GM21737 (cell line): ENCODE data around the gene INPP4B.
"Not testable (repeated sequence)": the region's sequence is repeated elsewhere in the genome, so short reads cannot be mapped to it uniquely, and the experiment has no call there.

ENCODE experiments used
- ATAC-seq: cut with Tn5 transposase; IDR thresholded peaks from one replicate; pipeline ENCODE4 v1.9.1; 2021; ENCODE audit warnings: mild to moderate bottlenecking, moderate library complexity; ENCODE audit not compliant: unreplicated experiment

The INPP4B gene

DNA sequence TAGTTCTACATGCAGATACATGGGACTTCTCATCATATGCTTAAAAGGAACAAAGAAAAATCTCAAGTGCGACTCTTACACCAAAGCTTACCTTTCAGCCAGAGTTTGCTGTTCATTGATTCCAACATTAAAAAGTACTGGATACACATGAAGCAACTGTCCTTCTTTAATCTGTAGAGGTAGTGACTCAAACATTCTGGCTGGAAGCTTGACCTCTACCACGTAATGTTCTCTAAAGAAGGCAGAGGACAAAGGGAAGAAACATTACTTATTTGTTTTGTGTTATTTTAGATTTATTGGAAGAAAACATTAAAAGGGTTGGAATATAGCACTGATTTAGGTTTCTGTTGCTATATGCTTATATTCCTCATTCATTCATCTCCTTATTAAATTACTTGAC, 733.6 kb downstream of the INPP4B start:
- ATAC-seq: no peak

DNA sequence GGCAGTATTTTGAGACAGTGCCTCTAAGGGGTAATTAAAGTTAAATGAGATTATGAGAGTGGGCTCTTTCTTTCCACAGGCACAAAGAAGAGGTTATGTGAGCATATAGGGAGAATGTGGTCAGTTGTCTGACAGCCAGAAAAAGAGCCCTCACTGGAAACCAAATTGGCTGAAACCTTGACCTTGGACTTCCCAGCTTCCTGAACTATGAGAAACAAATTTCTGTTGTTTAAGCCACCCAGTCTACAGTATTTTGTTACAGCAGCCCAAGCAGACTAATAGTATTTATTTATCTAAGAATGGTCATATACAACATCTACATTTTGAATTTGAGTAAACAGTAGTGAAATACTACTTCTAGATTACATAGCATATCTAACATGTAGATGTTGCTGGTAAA, 736.0 kb downstream of the INPP4B start:
- ATAC-seq: no peak

DNA sequence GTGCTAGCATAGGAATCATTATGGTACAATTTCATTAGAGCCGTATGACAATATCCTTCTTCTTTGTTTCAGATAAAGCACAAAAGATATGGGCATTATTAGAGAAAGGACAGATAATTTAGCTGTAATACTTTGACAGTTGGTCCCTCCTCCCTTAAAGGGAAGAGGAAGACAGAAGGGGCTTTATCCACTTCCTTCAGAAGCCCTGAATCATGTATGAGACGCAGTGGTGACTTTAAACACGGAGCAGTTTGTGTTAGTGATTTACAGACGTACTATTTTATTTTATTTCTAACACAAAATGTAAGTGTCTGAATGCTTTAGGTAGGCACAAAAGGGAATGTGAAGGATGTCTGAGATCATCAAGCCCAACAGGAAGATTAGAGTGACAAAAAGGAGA, 742.1 kb downstream of the INPP4B start:
- no peak for ATAC-seq

DNA sequence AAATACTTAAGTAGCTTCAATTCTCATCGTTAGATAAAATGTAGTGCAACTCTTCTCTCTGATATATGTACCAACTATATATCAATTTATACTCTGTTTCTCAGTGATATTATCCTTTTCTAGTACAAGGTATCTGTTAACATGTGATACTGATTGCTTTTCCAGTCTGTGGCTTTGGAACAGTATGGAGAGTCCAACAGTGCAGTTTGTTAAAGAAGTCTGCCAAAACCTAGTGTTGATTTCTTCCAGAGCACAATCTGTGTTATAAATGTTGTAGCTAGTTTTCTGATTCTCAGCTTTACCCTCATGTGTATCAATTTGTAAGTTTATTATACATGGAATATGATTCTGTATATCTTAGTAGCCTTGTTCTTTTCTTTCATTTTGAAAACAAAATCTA, 744.7 kb downstream of the INPP4B start:
- no peak for ATAC-seq

DNA sequence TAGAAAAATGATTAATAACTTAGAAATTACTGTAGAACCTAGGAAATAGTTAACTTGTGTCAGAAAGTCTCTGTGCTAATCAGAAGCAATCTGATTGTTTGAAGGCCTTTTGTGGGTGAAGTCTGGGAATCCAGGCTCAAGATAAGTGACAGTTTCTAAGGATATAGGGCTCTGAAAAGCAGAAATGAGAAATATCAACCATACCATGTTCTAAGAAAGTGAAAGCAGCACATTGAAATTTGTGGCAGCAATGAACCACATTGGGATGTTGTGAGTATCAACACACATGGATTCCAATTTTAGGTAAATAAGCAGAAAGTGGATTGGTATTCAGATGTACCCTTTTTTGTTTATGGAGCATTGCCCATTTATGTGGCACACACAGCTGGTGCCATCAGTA, 745.2 kb downstream of the INPP4B start:
- ATAC-seq: no peak

DNA sequence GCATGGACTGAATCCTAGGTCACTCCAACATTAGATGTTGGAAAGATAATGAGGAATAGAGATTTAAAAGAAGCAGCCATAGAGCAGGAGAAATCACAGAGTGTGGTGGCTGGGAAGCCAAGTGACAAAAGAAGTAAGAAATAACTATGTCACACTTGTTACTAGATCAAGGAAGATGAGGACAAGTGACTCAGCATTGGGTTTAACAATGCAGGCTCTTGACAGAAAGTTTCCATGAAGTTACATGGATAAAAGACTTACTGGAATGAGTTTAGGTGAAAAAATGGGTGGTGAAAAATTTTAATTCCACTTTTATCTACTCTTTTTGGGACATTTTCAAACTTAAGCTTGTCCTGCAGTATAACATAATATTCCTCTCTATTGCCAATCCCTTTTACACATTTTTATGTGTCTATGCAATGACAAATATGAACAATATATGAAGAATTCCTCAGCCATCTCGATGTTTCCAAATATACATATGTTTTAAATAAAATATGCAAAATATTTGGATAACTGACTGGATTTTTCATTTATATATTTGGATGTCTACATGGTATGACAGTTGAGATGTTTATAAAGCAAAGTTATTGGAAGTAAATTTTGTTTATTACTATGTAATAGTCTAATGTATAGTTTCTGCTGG, 747.1 kb downstream of the INPP4B start:
- ATAC-seq: no peak

DNA sequence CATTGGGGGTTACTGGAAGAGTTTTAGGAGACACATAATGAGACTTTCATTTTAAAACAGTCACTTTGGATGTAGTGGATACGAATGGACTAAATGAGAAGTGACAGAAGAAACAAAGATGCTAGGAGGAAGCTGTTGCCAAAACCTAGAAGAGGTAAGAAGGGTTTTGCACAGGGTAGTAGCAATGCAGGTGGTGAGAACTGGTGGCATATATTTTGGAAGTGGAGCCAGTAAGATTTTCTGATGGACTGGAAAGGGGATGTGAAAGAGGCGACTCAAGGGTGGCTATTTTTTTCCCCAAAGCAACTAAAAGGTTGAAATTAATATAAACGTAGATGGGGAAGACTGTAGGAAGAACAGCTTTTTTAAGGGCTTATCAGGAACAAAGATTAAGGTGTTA, 747.7 kb downstream of the INPP4B start:
- ATAC-seq: no peak

DNA sequence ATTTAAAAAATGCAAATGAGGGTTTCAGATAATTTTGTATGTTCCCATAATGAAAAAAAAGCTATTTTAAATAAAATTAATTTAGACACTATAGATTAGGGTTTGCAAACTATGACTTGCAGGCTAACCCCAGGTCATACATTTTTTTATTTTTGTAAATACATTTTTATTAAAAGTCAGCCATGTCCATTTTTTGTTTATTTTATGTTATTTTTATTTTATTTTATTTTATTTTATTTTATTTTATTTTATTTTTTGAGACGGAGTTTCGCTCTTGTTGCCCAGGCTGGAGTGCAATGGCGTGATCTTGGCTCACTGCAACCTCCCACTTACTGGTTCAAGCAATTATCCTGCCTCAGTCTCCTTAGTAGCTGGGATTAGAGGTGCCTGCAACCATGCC, 749.1 kb downstream of the INPP4B start:
- ATAC-seq: no peak

DNA sequence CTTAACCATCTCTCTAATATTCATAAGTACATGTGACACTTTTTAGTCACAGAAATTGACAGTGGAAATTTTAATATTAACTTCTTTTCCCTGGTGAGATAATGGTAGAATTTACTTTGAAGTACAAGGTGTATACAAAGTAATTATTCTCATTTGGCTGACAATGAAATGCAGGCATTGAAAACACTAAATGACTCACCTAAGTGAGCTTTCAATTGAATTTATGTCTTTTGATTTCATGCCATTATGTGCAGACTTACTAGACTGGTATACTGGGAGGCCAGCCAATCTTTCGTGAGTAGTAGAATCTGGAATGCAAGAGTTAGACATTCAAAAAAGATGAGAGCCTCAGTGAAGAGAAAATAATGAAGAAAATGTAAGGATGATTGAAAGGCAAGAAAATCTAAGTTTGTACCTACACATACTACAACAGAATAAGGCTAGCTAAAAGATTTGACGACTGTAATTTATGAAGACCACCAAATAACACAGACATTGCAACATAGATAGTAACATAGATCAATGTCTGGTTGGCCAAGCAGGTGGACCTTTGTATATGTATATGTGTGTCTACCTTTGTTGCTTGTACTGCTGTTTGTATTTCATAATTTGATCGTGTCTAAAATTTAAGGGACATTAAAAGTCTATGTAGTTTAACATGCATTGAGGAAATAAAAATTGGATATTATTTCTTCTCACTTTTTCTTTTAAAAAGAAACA, 750.1 kb downstream of the INPP4B start:
- no peak for ATAC-seq

DNA sequence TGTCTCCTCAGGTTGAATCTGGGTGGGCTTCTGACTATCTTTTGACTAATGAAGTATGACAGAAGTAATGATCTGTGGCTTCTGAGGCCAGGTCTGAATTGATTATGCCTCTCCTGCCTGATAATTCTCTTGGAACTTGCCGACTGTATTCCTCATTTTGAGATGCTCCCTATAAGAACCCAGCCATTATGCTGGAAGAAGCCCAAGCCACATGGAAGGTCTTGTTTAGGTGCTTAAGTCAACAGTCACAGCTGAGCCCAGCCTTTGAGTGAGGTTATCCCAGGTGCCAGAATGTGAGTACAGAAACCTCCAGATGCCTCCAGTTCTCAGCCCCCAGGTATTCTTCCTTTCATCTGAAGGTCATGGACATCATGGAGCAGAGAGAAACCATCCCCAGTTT, 753.2 kb downstream of the INPP4B start:
- ATAC-seq: no peak

DNA sequence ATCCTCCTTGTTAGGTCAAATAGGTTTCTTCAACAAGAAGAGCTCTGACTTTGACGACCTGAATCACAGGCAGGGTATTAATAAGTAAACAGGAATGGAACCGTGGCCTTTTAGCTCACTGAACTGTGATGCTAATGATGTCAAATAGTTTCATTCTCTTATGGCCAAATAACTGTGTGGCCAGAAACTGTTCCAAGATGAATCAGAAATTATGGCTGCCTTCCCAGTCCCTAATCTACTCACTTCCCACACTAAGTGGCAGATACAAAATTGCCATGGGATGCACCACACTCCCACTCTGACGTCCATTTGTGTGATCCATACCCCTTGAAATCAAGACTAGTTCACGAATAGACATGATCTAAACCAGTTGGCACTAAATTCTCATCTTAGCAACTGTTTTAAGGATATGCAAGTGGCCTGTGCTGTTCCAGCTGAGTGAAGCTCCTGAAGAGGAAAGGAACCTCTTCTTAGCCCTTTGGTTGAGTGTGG, 754.4 kb downstream of the INPP4B start:
- no peak for ATAC-seq

DNA sequence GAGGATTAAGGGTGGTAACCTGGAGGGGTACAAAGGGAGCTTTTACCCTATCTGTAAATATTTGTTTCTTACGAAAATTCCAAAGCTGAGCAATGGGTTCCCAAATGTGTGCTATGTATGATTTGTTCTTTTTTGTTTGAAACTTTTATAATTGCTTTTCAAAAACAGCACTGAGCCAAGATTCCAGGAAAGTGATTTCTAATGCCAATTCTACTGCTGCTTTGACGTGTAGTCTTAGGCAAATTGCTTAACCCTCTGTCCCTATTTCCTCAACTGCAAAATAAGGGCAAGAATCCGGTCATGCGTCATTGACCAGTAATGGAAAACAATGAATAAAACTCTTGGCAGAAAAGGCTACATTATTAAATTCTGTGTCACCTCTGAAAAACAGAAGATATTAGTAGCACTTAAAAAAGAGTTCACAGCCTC, 755.0 kb downstream of the INPP4B start:
- ATAC-seq: no peak

DNA sequence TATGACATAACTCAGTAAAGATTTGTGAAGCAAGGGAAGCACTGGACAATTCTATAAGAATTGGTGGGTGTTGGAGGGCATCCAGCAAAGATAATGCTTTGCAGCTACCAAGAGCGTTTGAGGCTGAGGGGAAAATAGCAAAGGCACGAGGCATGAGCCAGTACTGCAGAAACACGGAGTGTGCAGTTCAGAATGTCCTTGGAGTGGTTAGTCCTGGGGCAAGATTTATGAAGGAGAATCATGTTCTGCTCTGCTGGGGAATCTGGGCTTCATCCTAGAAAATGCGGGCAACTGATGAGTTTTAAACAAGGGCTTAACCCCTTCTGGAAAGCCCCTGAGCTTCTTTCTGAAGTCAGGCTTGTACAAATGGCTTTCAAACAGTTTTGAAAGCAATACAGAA, 757.2 kb downstream of the INPP4B start:
- ATAC-seq: no peak

DNA sequence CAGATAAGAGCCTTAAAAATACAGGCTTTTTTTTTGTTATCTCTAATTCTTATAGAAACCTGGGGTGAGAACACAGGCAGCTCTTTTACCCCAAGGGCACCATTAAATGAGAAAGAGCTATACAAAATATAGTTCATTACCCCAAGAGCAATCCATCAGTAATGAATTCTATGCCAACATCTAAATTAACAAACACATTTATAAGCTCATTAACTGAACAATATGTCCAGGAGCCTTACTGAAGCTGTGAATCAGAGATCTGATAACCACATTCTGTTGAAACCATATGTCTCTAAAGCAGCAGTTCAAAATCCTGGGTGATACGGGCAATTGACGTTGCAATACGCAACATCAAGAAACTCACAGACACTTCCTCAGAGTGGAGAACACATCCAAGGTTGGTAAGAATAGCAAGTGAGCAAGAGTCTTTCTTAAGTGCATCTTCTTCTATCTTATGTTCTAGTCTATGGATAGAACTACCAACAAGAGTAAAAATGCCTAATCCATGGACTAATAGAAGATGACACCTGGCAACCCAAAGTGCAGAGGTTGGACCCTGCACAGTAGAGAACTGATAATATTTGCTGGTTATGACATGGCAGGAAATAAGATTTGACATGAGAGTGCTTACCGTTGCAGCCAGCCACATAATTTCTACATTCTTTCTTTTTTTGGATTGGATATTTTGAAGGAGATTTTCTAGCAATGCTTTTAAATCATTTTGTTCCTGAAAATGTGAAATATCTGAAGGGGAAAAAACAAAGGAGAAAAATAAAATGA, 760.4 kb downstream of the INPP4B start:
- no peak for ATAC-seq

DNA sequence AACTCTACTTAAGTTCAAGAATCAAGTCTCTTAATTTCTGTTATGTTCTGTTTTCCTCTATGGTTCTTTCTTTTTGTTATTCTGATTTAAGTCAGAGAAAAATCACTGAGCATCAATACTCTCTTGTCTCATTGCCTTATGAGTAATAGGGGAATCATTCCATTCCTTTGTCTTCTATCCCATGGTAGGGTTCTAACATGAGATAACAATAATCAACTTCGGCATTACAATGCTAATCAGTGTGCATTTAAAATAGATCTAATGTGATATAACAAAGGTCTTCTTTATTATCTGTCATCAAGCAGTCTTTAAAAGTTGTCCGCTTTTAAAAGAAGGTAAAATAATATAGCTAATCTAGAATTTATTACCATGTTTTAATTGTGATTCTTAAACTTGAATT, 762.8 kb downstream of the INPP4B start:
- ATAC-seq: no peak

DNA sequence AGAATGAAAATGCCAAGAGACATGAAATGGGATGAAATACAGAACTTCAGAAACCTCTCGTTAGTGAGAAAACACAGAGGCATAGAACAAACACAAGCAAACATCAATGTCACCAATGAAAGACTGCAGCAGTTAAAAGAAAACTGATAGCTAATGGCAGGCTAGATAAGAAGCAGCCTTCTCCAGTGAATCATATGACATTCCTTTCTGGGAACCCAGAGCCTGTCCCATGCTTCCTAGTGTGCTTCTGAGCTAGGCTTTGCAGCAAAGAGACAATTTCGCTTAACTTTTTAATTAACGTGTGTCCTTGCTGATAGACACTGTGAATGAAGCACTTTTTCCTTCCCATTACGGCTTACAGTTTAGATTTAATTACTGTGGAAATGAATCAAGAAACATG, 765.1 kb downstream of the INPP4B start:
- no peak for ATAC-seq

DNA sequence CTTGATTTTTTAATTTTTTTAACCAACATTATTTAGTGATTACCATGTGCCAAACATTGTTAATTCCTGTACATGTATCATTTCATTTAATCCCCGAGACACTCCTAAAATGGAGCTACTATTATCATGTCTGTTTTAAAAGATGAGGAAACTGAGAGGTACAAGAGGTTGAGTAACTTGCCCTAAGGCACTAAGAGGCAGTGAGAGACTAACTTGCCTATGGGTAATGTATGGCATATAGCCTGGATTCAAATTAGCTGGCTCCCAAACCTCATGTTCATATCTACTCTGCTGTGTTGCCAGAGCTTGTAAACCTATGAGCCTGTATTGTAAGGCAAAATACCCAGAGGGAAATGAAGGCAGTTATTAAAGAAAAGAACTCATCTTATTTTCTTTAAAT, 766.1 kb downstream of the INPP4B start:
- ATAC-seq: no peak

DNA sequence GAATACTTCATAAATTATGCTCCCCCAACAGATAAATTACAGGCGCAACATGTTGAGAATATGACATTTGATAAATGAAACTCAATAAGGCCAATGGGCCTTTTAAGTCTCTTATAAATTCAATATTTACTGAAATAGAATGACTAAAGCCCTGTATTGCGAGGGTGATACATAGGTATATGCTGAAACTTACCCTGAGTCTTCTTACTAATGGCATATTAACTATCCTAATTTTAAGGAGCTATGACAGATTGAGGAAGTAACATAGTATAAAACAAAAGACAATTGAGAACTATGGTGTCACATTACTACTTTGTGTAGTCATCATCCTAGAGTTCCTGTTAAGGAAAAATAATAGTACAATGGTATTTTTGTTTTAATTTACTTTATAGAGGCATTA, 769.1 kb downstream of the INPP4B start:
- ATAC-seq: no peak

DNA sequence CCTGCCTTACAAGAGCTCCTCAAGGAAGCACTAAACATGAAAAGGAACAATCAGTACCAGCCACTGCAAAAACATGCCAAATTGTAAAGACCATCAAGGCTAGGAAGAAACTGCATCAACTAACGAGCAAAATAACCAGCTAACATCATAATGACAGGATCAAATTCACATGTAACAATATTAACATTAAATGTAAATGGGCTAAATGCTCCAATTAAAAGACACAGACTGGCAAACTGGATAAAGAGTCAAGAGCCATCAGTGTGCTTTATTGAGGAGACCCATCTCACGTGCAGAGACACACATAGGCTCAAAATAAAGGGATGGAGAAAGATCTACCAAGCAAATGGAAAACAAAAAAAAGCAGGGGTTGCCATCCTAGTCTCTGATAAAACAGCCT, 777.8 kb downstream of the INPP4B start:
- ATAC-seq: not testable (repeated sequence)

DNA sequence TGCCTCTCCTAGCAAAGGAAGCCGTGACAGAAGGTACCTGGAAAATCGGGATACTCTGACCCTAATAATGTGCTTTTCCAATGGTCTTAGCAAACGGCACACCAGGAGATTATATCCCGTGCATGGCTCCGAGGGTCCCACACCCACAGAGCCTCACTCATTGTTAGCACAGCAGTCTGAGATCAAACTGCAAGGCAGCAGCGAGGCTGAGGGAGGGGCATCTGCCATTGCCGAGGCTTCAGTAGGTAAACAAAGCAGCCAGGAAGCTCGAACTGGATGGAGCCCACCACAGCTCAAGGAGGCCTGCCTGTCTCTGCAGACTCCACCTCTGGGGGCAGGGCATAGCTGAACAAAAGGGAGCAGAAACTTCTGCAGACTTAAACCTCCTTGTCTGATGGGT, 779.5 kb downstream of the INPP4B start:
- not testable (repeated sequence) for ATAC-seq

DNA sequence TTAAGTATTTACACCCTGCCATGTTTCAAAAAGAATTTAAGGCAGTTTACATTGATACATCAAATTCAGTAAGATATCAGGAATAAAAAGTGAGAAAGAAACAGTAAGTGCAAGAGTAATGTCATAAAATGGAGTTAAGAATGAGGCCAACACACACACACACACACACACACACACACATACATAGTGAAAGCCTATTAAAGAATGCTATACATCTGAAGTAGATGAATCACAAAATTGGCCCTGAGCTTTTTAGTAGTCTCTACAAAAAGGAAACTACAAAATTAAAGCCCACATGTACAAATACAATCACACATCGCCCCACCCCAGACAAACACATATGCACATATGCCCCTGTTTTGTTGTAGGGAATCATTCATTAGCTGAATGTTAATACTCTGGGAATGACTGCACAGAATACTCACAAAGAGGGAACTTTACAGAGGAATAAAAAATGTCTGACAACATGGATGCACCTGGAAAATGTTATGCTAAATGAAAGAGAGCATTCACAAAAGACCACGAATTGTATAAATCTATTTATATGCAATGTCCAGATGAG, 780.9 kb downstream of the INPP4B start:
- ATAC-seq: no peak

DNA sequence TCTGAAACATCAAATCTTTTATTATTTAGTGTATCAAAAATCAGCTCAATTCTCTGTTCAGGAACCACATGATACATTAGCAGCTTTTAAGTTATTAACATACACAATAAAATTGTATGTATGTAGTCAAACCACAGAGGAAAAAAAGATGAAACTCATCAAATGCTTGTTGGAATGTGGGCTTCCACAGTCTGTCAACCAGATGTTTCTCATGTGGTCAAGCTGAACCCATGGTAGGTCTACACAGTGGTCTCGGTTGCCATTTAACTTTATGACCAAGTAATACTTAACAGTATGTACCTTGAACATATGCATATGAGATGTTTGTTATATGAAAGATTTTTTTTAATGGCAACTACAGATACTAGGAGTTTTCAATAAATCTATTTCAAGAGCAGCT, 781.9 kb downstream of the INPP4B start:
- no peak for ATAC-seq
